ENCODE measurements around the gene LRRC27.

Gene LRRC27

DNA sequence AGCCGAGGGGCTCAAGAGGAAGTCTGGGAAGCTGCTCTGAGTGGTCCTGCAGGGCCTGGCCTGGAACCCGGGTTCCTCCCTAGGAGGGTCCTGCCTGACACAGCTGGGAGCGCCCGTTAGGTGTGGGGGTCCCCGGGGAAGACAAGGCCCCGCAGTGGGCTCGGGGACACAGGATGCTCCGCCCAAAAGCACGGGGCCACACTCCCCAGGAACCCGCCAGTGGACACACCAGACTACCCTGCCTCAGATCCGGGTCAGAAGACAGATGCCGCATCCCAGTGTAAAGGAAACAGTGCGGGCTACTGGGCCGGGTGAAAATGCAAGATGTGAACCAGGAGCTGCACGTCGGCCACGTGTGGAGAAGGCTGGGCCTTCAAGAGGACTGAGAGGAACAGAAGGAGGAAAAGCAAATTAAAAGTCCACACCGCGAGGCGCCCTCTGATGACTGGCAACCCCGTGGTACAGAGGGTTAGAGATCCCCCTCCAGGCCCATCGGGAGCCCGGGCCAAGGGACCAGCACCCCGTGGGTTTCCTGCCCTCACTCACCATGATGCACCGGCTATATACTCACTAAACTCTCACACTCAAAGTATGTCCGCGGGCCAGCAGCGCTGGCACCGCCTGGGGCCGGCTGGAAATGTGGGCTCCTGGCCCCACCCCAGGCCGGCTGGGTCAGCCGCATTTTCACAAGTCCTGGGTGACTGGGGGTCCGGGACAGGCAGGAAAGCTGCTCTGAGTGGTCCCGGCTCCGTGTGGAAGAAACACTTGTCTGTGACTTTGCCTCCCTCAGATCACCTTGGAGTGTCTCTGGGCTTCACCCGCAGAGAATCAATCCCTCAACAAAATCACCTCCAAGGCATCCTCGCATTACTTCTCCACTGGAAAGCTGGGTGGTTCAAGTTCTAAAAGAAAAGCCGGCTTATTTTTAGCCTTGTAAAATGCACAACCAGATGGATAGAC, 30.3 kb upstream of the LRRC27 start:
- no peak for DNase-seq (ENCODE audit: low read depth, low spot score)

DNA sequence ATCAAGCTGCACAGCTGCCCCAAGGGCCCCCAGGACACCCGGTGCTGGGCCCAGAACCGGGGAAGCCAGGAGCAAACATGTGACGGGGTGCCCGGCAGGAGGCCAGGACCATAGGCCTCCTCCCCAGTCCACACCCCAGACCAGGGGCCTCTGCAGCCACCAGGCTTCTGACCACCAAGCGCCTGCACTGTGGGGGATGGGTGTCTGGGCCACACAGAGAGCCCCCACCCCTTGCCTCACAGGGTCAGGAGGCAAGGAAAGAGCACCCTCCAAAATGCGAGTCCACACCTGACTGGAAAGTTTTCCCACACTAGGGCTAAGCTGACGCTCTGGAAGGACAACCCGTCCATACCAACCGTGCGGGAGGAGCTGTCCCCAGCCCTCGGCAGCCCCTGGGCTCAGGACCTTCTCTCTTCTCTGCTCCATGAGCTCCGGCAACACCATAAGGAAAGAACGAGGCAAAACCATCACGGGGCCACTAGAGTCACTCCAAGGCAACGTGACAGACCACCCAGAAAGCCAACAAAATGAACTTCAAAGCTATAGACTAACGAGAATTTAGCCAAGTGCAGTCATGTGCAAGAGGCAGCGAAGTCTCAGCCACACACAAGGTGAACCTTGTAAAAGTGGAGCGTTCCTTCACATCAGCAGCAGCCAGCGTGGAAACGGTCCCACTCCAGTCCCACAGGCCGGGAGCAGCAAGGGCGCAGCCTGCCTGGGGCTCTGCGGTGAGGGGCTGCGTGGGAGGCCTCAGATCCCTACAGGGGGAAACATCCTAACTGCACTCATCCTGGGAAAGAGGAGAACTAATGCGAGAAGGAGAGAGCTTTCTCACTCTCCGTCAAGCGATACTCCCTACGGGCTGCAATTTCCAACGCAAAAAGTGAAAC, 29.3 kb upstream of the LRRC27 start:
- no peak for DNase-seq (ENCODE audit: low read depth, low spot score)

DNA sequence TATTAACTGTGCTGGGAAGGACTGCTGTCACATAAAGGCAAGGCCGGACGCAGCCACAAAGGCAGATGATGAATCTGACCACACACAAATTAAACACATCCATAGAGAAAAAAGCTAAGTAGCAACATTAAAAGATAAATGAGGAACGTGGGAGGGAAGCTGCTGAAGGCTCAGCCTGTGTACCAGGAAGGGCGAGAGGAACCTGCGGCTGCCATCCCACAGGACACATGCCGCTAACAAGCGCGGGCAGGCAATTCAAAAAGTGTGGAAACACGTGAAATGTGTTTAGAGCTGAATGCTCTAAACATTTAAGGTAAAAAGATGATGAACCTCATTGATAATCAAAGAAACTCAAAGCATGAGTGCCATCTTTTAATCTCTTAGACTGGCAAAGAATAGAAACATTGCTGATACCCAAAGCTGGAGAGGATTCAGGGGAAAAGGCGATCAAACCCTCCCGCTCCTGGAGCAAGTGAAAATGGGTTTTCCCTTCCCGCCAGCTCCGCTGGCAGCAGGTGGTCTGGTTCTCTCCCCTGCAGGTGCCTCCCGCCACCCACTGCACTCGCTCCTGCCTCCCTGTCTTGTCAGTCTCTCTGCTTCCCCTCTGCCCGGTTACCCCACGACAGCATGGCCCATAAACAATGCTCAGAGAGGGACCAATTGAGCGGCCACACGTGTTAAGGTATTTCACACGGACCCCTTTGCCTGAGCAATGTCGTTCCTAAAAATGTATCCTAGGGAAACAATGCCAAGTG, 28.5 kb upstream of the LRRC27 start:
- no peak for DNase-seq (ENCODE audit: low read depth, low spot score)

DNA sequence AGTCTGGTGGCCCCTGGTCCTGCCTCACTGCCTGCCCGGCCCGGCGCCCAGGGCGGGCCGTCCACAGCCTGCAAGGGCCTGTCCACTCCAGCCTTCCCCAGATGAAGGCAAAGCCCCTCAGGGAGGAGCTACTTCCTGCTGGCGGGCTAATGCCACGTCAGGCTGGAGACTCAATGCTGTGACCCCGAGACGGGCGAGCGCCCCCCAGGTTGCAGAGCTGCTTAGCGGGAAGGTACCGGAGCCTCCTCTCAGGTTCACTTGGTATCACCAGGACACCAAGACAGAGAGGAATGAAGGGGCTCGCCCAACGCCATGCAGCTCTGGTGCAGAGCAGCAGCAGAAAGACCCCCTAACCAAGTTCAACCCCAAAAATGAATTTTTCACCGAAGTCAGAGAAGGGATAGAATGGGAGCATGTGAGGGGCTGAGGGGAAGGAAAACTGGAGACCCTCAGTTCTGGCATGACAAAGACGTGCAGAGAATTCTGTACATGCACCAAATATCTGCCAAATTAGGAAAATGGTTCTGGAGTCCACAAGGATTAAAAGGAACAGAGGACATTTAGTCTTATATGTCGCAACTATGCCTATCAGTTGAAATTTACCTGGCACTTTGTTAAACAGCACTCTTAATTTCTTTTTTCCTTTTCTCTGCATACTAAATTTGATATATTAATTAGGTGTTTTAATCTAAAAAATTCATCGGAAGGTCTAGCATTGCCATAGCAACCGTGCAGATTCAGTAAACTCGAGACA, 27.1 kb upstream of the LRRC27 start:
- no peak for DNase-seq (ENCODE audit: low read depth, low spot score)

DNA sequence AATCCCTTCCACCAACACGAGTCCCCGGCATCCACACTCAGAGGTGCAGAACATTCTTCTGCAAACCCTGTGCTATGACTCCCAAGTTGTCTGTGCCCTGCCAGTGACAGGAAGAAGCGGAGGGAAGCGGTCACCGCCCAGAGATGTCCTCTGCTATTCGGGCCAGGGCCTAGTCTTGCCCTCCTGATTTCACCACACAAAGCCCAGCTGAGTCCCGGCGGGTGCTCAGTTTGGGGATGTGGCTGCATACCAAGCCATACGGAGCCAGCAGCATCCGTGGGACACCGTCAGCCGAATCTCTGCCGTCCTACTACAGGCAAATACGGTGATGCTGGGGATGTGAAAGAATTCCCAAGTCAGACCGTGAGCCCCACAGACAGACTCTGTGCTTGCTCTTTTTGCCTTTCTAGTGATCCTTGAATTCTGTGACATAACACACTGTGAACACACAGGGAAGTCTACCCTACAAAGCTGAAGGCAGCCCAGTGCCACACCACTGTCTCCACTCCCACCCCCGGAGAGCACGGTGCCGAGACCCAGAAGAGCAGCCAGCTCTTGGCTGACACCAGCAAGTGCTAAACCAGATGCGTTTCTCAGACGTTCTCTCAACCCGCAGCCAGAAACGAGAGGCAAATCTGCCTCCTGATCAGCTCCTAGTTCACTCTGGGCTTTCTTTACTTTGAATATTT, 26.2 kb upstream of the LRRC27 start:
- DNase-seq (ENCODE audit: low read depth, low spot score) = no peak

DNA sequence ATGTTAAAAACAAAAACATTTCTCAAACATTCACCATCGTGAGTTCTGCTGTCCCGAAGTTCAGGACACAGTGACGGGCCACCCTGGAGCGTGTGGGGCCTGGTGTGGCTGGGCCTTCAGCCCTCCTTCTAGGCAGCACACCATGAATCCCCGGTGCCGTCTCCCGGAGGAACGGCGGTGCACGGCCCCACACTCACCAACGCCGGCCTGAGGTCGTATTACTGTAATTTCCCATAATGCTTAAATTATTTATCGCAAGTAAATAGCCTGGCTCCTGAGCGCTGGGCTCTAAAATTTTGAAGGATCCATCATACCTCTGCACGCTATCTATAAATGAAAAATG, 25.7 kb upstream of the LRRC27 start:
- DNase-seq (ENCODE audit: low read depth, low spot score) = no peak

DNA sequence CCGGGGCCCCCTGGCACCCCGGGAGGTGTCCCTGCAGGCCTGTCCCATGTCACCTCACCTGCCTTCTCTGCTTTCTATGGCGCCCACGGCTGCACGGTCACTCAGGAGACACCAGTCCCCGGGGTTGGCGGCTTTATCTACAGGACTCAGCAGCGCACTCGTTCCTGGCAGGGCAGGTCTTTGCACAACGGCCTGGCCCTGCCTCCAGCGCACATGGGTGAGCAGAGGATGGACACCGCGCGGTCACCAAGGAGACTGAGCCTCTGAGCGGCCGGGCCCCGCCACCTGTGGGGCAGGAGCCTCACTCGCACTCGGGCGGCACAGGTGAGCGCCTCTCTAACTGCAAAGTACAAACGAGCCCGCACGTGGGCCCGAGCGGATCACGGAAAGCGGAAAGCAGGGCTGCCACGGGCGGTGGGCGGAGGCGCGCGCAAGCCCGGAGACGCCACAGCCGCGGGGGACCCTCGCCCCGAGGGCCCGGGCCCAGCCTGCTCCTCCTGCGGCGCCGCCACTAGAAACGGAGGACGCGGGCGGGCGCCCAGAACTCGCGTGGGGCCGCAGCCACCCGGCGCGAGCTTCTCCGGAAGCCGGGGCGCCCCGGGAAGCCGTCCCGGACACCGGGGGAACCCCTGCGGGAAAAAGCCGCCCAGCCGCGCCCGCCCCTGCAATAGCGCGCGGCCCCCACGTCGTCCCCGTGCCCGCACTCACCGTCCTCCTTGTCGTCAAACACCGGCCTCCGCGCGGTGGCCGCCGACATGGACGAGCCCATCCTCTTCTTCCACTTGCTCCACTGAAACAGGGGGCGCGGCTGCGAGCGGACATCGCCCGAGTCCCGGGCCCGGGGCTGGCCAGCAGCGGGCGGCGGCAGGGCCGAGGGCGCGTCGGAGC, 24.9 kb upstream of the LRRC27 start:
- no peak for DNase-seq (ENCODE audit: low read depth, low spot score)

DNA sequence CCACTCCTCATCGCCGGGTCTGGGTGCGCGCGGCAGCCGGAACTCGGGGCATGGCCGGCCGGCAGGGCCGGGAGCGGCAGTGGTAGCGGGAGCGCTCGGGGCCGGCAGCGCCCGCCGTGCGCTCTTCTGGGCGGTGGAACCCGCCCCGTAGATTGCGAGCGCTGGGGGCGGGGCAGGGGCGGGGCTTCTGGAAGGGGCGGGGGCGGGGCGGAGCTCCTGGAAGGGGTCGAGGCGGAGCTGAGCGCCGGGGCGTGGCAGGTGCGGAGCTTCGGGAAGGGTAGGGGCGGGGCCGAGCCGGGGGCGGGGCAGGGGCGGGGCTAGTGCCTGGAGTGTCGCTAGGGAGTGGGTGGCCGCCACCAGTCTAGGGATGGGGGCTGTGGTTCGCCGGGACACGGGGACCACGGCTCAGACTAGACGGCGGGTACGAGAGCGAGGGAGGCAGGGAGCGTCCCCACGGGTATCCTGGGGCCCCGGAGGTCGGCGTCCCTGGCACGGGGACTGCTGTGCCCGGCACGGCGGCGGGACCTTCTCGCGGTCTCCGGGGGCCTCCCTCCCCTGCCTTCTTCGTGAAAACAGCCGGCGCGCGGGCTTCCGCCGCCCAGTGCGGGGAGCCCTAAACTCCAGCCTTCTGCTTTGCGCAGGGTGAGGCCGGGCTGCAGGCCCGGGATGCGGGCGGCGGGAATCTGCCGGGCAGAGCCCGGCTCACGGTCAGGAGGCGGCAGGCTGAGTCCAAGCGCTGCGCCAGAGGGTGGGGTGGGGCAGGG, 24.0 kb upstream of the LRRC27 start, which contains the start of gene STK32C:
STK32C (minus strand) TSS at position 128 of the 764 bp plus-strand sequence; CDS start at position 11, 117 bp downstream.
- no peak for DNase-seq (ENCODE audit: low read depth, low spot score)

DNA sequence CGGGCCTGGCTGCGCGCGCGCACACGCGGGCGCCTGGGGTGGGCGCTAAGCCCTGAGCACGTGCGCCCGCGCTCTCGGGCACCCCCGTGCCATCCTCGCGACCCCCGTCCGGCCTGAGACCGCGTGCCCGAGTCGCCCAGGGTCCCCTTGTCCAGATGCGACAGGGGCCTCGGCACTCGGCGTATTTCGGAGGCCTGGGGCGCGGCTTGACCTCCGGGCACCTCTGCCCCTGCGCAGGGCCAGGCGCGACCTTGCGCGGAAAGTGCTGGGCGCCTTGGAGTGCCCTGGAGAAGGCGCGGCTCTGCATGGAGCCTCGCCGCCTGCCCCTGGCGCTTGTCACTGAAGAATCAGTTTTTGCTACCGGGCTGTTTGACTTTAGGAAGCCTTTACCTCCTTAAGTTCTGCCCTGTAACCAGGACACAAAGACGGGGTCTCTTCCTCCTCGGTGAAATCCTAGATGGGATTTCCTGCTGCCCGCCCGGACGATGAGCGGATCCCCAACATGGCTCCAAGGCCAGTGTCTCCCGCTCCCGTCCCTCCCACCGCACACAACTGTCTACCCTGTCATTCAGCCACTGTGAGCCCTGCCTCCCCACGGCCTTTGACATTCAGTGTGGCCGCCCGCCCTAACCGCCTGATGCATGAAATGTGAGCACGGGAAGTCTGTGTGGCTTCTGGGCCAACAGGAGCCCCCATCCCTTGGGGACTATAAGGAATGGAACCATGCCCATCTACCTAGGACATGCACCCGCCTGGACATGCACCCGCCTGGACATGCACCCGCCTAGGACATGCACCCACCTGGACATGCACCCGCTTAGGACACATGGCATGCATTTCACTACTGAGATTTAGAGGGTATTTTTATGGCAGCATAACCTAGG, 23.2 kb upstream of the LRRC27 start:
- no peak for DNase-seq (ENCODE audit: low read depth, low spot score)

DNA sequence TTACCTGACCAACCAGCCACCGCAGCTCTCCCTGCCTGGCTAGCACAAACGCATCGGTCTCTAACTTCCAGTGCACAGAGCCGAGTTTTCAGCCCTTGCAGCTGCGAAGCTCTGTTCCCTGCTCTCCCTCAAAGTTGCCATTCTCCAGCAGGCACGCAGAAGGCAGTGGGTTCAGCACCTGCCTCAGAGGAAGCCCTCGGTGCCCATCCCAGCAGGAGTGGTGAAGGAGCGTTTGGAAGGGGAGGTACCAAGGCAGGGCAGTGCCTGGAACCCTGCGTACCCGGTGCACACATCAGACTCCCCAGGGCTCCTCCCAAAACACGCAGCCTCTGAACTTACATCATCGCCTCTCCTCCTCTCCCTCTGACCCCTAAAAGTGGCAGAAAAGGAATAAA, 22.5 kb upstream of the LRRC27 start:
- DNase-seq (ENCODE audit: low read depth, low spot score) = no peak

DNA sequence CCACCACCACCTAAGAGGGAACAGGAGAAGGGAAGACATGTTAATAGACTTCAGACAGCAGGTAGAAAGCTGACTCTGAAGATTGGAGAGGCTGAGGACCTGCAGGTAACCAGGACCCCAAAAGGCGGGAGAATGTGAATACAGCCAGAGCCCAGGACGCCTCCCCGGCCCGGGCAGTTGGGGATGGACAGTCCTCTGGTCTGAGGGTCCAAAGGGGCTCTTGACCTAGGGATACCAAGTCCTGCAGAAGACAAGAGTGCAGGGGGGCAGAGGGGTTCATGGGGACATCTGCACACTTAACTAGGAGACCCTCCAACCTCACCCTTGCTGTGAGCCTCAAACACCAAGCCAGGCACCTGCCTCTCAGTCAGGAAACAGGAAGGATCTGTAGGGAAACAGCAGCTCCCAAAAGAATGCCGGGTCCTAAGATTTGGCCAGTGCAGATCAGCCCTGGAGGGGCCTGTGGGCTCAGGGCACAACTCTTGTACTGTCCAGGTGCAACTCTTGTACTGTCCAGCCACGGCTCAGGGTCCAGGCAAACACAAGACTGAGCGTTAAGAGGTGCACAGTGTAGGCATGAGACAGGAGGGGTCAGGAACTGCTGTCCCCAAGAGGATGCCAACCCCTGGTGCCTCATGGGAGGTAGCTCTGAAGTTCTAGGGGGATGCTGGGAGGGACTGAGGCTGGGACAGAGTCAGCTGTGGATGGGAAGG, 22.0 kb upstream of the LRRC27 start:
- no peak for DNase-seq (ENCODE audit: low read depth, low spot score)

DNA sequence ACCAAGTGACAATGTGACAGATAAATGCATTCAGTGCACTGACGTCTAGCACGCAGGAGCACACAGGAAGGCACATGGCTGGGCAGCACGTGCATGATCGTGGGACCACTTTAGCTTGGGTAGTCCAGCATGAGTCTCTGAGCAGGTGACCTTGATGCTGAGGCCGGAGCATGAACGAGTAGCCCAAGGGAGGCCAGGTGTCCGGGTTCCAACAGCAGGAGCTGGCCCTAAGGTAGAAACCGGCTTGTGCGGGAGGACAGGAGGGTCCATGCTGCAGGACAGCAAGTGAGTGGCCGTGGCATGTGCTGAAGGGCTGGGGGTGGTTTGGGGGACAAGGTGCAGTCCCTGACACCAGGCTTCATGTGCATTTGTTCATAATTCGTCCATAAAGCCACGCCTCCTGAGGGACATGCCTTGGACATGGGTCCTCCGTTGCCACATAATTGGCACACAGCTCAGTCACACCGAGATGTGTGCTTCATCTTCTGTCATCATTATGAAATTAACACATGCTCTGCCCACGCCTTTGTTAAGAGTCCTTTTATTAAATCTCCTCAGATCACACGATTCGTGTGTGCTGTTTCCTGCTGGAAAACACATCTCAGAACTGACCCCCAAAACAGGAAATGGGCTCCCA, 21.2 kb upstream of the LRRC27 start:
- no peak for DNase-seq (ENCODE audit: low read depth, low spot score)

DNA sequence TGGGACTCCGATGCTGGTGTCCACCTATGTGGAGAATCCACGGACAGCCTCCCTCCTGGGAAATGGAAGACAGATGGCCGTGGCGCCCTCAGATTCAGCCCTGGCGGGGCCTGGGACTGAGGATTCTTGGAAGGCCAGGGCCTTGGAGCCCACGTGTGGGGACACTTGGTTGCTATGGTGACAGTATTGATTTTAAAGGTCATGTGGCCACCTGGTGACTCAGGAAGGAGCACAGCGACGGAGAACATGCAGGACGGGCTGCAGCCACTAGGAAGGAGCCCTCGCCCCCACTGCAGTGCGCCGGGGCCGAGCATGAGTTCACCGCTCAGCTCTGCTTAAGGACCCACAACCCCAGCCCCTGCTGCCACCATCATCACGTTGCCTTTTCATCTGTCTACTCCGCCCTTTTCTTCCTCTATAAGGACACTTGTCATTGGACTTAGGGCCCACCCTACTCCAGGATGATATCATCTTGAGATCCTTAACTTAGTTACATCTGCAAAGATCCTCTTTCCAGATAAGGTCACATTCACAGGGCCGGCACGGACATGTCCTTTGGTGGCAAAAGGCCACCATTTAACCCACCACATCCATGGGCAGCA, 20.6 kb upstream of the LRRC27 start:
- DNase-seq (ENCODE audit: low read depth, low spot score) = no peak

DNA sequence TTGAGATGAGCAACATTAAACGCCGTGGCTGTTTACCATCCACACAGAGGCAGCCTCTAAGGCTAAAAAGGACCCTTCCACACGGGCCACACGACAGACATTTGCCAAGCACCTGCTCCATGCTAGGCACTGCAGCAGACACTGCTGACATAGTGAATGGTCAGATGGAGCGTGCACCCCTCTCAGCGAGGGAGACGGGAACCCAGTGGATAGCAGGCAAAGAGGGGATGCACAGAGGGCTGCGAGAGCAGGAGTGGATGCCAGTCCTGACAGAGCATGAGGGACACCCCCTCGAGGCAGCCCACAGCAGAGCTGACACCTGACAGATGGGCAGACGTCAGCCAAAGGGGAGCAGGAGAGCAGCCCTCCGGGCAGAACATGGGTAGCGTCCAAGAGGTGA, 18.7 kb upstream of the LRRC27 start:
- DNase-seq (ENCODE audit: low read depth, low spot score) = no peak

DNA sequence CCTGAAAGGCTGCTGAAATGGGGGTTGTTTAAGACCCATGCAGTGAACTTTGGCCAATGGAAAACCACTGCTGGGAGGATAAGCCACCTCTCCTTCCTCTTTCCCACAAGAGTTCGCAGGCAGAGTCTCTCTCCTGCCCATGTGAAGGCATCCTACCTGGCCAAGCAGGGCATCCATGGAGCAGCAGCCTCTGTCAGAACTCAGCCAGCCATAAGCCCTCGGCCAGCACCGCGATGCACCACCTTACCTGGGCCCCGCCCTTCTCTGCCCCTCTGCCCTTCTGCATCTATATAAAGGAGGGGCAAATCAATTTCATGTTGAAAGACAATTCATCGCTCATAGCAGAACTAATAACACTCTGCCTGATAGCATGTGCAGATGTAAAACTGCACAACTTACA, 18.1 kb upstream of the LRRC27 start:
- no peak for DNase-seq (ENCODE audit: low read depth, low spot score)

DNA sequence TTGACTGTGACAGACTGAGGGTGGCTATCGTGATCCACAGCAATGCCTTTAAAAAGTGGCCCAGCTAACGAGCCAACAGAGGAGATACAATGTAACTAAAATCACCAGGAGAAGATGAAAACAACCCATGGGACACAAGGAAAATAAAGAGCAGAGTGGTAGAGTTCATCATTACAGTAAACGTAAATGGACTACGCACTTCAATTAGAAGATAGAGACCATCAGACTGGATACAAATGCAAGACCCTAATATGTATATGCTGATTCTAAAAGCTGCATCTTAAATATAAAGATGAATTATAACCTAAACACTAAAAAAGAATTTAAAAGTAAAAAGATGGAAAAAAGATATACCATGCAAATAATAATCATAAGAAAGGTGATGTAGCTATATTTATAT, 17.7 kb upstream of the LRRC27 start:
- DNase-seq (ENCODE audit: low read depth, low spot score) = no peak
